ENCODE measurements around the gene HSPB7.

HSPB7 gene

GRCh38 chr1:16050328-16050727 lies 32.5 kb upstream of the HSPB7 start:
- Histone ChIP-seq H3K4me2 (ENCODE audit: low read depth, low read length, poor library complexity, severe bottlenecking) (no peak overlapping the region), H3K27me3 (ENCODE audit: insufficient read depth, low read length, poor library complexity, severe bottlenecking) (no peaks in the 10 kb centered on the region), H3K9ac (ENCODE audit: low read depth, low read length, poor library complexity, severe bottlenecking) (no peak overlapping the region), H3K9me3 (ENCODE audit: insufficient read depth, low read depth, low read length) (no peaks in the 10 kb centered on the region), H2AFZ (ENCODE audit: low read length) (no peak overlapping the region), H4K20me1 (ENCODE audit: insufficient read depth, low read length, poor library complexity, severe bottlenecking) (no peaks in the 10 kb centered on the region), H3K4me3 (ENCODE audit: low read length, poor library complexity, severe bottlenecking) (no peak overlapping the region), H3K4me1 (ENCODE audit: insufficient read depth, low read length, poor library complexity, severe bottlenecking) (peaks cover 15% of the 10 kb centered on the region), H3F3A (ENCODE audit: low read depth) (no peaks in the 10 kb centered on the region), H3K36me3 (ENCODE audit: insufficient read depth, low read length) (no peaks in the 10 kb centered on the region), H3K9me2 (replicated peaks; ENCODE audit: low read depth, low read length) (no peaks in the 10 kb centered on the region), H3K79me2 (ENCODE audit: insufficient read depth, low read length) (no peaks in the 10 kb centered on the region)
- no peak for TF ChIP-seq EZH2phosphoT487 (IDR thresholded peaks at IDR 0.05; ENCODE audit: borderline replicate concordance)
- TF ChIP-seq, protein P1, sequence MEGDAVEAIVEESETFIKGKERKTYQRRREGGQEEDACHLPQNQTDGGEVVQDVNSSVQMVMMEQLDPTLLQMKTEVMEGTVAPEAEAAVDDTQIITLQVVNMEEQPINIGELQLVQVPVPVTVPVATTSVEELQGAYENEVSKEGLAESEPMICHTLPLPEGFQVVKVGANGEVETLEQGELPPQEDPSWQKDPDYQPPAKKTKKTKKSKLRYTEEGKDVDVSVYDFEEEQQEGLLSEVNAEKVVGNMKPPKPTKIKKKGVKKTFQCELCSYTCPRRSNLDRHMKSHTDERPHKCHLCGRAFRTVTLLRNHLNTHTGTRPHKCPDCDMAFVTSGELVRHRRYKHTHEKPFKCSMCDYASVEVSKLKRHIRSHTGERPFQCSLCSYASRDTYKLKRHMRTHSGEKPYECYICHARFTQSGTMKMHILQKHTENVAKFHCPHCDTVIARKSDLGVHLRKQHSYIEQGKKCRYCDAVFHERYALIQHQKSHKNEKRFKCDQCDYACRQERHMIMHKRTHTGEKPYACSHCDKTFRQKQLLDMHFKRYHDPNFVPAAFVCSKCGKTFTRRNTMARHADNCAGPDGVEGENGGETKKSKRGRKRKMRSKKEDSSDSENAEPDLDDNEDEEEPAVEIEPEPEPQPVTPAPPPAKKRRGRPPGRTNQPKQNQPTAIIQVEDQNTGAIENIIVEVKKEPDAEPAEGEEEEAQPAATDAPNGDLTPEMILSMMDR (conservative IDR thresholded peaks at IDR 0.05; ENCODE audit: low read length), result no peak

GRCh38 chr1:16048573-16049189 lies 30.8 kb upstream of the HSPB7 start:
- Histone ChIP-seq H3K27me3 (ENCODE audit: insufficient read depth, low read length, poor library complexity, severe bottlenecking) (no peaks in the 10 kb centered on the region), H2AFZ (ENCODE audit: low read length) (no peak overlapping the region), H4K20me1 (ENCODE audit: insufficient read depth, low read length, poor library complexity, severe bottlenecking) (no peaks in the 10 kb centered on the region), H3K9me3 (ENCODE audit: insufficient read depth, low read depth, low read length) (no peaks in the 10 kb centered on the region), H3K36me3 (ENCODE audit: insufficient read depth, low read length) (no peaks in the 10 kb centered on the region), H3K4me1 (ENCODE audit: insufficient read depth, low read length, poor library complexity, severe bottlenecking) (no peaks in the 10 kb centered on the region), H3K79me2 (ENCODE audit: insufficient read depth, low read length) (no peaks in the 10 kb centered on the region), H3F3A (ENCODE audit: low read depth) (no peaks in the 10 kb centered on the region), H3K4me2 (ENCODE audit: low read depth, low read length, poor library complexity, severe bottlenecking) (no peak overlapping the region), H3K4me3 (ENCODE audit: low read length, poor library complexity, severe bottlenecking) (no peak overlapping the region), H3K9me2 (replicated peaks; ENCODE audit: low read depth, low read length) (no peaks in the 10 kb centered on the region), H3K9ac (ENCODE audit: low read depth, low read length, poor library complexity, severe bottlenecking) (no peak overlapping the region)
- TF ChIP-seq, protein P1 (conservative IDR thresholded peaks at IDR 0.05; ENCODE audit: low read length), result no peak
- no peak for TF ChIP-seq EZH2phosphoT487 (IDR thresholded peaks at IDR 0.05; ENCODE audit: borderline replicate concordance)

- no peaks in the 10 kb centered on the region for H4K20me1 ChIP-seq (ENCODE audit: insufficient read depth, low read length, poor library complexity, severe bottlenecking)
- no peak overlapping the region for H3K4me3 ChIP-seq (ENCODE audit: low read length, poor library complexity, severe bottlenecking)
- H3K9ac ChIP-seq (ENCODE audit: low read depth, low read length, poor library complexity, severe bottlenecking), result no peak overlapping the region
- no peaks in the 10 kb centered on the region for H3K9me3 ChIP-seq (ENCODE audit: insufficient read depth, low read depth, low read length)
- no peaks in the 10 kb centered on the region for H3K36me3 ChIP-seq (ENCODE audit: insufficient read depth, low read length)
- no peaks in the 10 kb centered on the region for H3K9me2 ChIP-seq (replicated peaks; ENCODE audit: low read depth, low read length)
- H2AFZ ChIP-seq (ENCODE audit: low read length), result no peak overlapping the region
- TF ChIP-seq, protein P1 (conservative IDR thresholded peaks at IDR 0.05; ENCODE audit: low read length), result no peak
- no peak for TF ChIP-seq EZH2phosphoT487 (IDR thresholded peaks at IDR 0.05; ENCODE audit: borderline replicate concordance)
- H3F3A ChIP-seq (ENCODE audit: low read depth), result no peaks in the 10 kb centered on the region
- no peaks in the 10 kb centered on the region for H3K79me2 ChIP-seq (ENCODE audit: insufficient read depth, low read length)
- H3K4me2 ChIP-seq (ENCODE audit: low read depth, low read length, poor library complexity, severe bottlenecking), result no peak overlapping the region
- H3K27me3 ChIP-seq (ENCODE audit: insufficient read depth, low read length, poor library complexity, severe bottlenecking), result no peaks in the 10 kb centered on the region
- no peaks in the 10 kb centered on the region for H3K4me1 ChIP-seq (ENCODE audit: insufficient read depth, low read length, poor library complexity, severe bottlenecking)
These were observed 30.1 kb upstream of the HSPB7 start for GRCh38 chr1:16047791-16048475.

Measured in Loucy (cell line).